ACC112 (cell line): ENCODE measurements around the gene WDR1.

ENCODE experiments used
- H2AFZ ChIP-seq: fragments of 200-600 bp; sonication (generic); one replicate; pipeline ENCODE4 v1.6.0; 2017; ENCODE audit warnings: antibody characterized with exemption, low read length; ENCODE audit not compliant: unreplicated experiment
- H3K27ac ChIP-seq: fragments of 200-600 bp; sonication (generic); 2 replicates; pipeline ENCODE4 v1.5.1; 2014; ENCODE audit warnings: low read depth, mild to moderate bottlenecking, antibody characterized with exemption, low read length, moderate library complexity
- H3K27me3 ChIP-seq: fragments of 200-600 bp; sonication (generic); 2 replicates; pipeline ENCODE4 v1.6.1; 2014; ENCODE audit warnings: mild to moderate bottlenecking, antibody characterized with exemption, low read length, moderate library complexity, mixed read lengths; ENCODE audit not compliant: insufficient read depth
- H3K36me3 ChIP-seq: fragments of 200-600 bp; sonication (generic); 2 replicates; pipeline ENCODE4 v1.6.1; 2016; ENCODE audit warnings: mild to moderate bottlenecking, antibody characterized with exemption, low read length, moderate library complexity, mixed read lengths; ENCODE audit not compliant: insufficient read depth
- H3K4me1 ChIP-seq: fragments of 200-600 bp; sonication (generic); one replicate; pipeline ENCODE4 v1.6.1; 2016; ENCODE audit warnings: low read length, mixed read lengths; ENCODE audit not compliant: insufficient read depth, unreplicated experiment, control insufficient read depth
- H3K4me3 ChIP-seq: fragments of 200-600 bp; sonication (generic); 2 replicates; pipeline ENCODE4 v1.5.1; 2014; ENCODE audit warnings: mild to moderate bottlenecking, low read depth, low read length
- H3K79me2 ChIP-seq: fragments of 200-600 bp; sonication (generic); one replicate; pipeline ENCODE4 v1.6.0; 2016; ENCODE audit warnings: low read length; ENCODE audit not compliant: control insufficient read depth, unreplicated experiment, insufficient read depth

WDR1 gene

GRCh38 chr4:10090467-10091250 is 25.9 kb downstream of the WDR1 start:
- H3K27ac ChIP-seq, result no peak overlapping the region
- peaks cover 36% of the 10 kb centered on the region for H3K4me1 ChIP-seq
- peaks cover 54% of the 10 kb centered on the region for H3K36me3 ChIP-seq
- H3K4me3 ChIP-seq, result no peak overlapping the region
- peaks cover 85% of the 10 kb centered on the region for H3K79me2 ChIP-seq
- no peak overlapping the region for H2AFZ ChIP-seq
- H3K27me3 ChIP-seq, result no peaks in the 10 kb centered on the region

DNA sequence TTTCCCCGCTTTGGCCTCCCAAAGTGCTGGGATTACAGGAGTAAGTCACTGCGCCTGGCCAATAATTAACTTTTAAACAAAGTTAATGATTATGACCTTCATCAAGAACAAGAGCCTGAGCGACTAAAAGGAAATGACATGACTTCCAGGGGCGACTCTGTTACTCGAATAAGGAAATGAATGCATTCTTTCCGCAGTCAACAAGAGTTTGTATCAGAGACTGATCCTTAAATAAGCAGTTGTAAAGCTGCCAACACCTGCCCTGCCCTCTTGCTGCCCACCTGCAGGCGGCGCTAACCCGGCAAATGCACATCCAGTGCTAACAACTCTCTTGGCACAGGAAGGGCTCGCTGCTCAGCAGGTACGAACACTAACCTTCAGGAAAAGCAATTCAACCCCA is 27.3 kb downstream of the WDR1 start:
- peaks cover 84% of the 10 kb centered on the region for H3K79me2 ChIP-seq
- peaks cover 45% of the 10 kb centered on the region for H3K36me3 ChIP-seq
- H3K4me1 ChIP-seq, result peaks cover 22% of the 10 kb centered on the region

GRCh38 chr4:10088135-10089010 is 28.2 kb downstream of the WDR1 start:
- Histone ChIP-seq H3K27me3 (no peaks in the 10 kb centered on the region), H3K27ac (no peak overlapping the region), H3K4me1 (peaks cover 13% of the 10 kb centered on the region), H3K79me2 (peaks cover 81% of the 10 kb centered on the region), H3K36me3 (peaks cover 45% of the 10 kb centered on the region), H2AFZ (no peak overlapping the region), H3K4me3 (no peak overlapping the region)

More for the DNA sequence above, 27.3 kb downstream of the WDR1 start:
- no peak overlapping the region for H3K27ac ChIP-seq
- H3K27me3 ChIP-seq, result no peaks in the 10 kb centered on the region
- no peak overlapping the region for H3K4me3 ChIP-seq
- no peak overlapping the region for H2AFZ ChIP-seq

DNA sequence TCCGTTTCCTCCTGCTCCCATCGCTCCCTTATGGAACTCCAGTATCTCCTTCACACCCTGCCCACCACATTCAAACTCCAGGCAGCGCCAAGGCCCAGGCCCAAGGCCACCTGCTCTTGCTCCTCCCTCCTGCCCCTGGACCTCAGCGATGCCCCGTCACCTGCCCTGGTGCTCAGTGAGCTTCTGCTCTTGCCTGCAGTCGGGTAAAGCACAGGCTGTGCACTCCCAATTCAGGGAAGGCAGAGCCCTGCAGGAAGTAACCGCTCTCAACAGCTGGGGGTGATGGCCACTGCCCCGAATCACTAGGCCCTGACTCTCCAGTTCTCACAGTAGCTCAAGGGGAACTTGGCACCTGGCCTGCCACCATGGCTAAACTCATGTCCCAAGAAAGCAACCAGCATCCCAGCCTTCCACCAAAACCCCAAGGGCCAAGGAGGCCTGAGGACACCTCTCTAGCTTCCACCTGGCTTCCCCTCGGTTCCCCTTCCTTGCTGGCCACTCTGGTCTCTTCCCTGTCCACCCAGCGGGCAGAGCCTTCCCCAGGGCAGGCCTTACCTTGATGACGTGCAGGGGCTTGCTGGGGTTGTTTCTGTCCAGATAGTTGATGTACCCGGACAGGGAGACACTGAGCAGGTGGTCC is 29.3 kb downstream of the WDR1 start:
- Histone ChIP-seq H3K4me1 (peaks cover 2% of the 10 kb centered on the region), H3K27me3 (no peaks in the 10 kb centered on the region), H3K79me2 (peaks cover 70% of the 10 kb centered on the region), H2AFZ (no peak overlapping the region), H3K36me3 (peaks cover 50% of the 10 kb centered on the region), H3K4me3 (no peak overlapping the region), H3K27ac (no peak overlapping the region)

GRCh38 chr4:10086506-10087120 is 30.0 kb downstream of the WDR1 start:
- no peak overlapping the region for H2AFZ ChIP-seq
- H3K4me3 ChIP-seq, result no peak overlapping the region
- peaks cover 66% of the 10 kb centered on the region for H3K79me2 ChIP-seq
- peaks cover 54% of the 10 kb centered on the region for H3K36me3 ChIP-seq
- no peak overlapping the region for H3K27ac ChIP-seq
- H3K27me3 ChIP-seq, result no peaks in the 10 kb centered on the region
- H3K4me1 ChIP-seq, result no peaks in the 10 kb centered on the region

DNA sequence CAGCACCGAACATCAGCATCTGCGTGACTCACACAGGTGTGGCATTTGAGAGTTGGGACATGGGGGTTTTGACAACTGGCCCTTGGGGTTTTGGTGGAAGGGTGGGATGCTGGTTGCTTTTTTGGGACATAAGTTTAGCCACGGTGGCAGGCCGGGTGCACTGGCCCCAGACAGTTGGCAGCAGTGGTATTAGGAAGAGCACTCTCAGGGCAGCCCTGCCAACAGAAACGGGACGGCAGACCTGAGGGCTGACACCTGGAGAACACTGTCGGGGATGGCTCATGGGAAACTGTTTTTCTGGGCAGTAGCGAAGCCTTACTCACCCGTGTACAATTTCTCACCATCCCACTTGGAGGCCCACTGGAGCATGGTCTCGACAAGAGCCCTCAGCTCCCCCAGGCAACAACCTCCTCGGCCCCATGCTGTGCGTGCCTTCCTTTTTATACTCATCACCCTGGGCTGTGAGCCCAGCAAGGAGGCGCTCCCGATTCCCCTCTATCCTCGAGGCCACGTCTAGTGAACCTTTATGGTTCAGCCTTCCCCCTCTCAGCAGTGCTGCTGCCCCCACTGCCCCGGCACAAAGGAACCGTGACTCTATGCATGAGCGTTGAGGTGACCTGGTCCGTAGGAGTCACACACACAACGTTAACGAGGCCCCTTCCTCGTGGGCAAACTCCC is 30.6 kb downstream of the WDR1 start:
- Histone ChIP-seq H3K27me3 (no peaks in the 10 kb centered on the region), H3K36me3 (peaks cover 54% of the 10 kb centered on the region), H3K4me1 (no peaks in the 10 kb centered on the region), H2AFZ (no peak overlapping the region), H3K27ac (no peak overlapping the region), H3K4me3 (no peak overlapping the region), H3K79me2 (peaks cover 60% of the 10 kb centered on the region)

DNA sequence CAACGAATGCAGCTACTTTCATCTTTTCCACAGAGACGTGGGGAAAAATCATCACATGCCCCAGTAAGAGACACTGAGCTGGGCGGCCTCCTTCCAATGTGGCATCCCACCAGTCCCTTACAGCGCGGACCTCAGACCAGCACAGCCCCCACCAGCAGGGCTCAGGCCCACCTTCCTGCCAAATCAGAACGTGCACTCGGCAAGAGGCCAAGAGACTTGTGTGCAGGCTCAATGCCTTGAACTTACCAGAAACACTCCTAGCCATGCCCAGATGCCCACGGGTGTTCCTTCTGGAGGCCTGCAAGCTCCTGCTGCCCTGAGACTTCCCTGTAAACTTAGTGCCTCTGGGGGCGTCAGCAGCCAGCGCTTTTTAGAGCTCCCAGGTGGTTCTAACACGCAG is 31.2 kb downstream of the WDR1 start:
- Histone ChIP-seq H3K27me3 (no peaks in the 10 kb centered on the region), H3K27ac (no peak overlapping the region), H3K4me3 (no peak overlapping the region), H3K36me3 (peaks cover 54% of the 10 kb centered on the region), H3K4me1 (no peaks in the 10 kb centered on the region), H3K79me2 (peaks cover 54% of the 10 kb centered on the region), H2AFZ (no peak overlapping the region)

GRCh38 chr4:10084651-10085358 is 31.8 kb downstream of the WDR1 start:
- no peak overlapping the region for H3K27ac ChIP-seq
- H3K4me3 ChIP-seq, result no peak overlapping the region
- H2AFZ ChIP-seq, result no peak overlapping the region
- peaks cover 50% of the 10 kb centered on the region for H3K79me2 ChIP-seq
- no peaks in the 10 kb centered on the region for H3K27me3 ChIP-seq
- H3K4me1 ChIP-seq, result no peaks in the 10 kb centered on the region
- peaks cover 51% of the 10 kb centered on the region; the same call in 1 of the 2 replicates for H3K36me3 ChIP-seq

DNA sequence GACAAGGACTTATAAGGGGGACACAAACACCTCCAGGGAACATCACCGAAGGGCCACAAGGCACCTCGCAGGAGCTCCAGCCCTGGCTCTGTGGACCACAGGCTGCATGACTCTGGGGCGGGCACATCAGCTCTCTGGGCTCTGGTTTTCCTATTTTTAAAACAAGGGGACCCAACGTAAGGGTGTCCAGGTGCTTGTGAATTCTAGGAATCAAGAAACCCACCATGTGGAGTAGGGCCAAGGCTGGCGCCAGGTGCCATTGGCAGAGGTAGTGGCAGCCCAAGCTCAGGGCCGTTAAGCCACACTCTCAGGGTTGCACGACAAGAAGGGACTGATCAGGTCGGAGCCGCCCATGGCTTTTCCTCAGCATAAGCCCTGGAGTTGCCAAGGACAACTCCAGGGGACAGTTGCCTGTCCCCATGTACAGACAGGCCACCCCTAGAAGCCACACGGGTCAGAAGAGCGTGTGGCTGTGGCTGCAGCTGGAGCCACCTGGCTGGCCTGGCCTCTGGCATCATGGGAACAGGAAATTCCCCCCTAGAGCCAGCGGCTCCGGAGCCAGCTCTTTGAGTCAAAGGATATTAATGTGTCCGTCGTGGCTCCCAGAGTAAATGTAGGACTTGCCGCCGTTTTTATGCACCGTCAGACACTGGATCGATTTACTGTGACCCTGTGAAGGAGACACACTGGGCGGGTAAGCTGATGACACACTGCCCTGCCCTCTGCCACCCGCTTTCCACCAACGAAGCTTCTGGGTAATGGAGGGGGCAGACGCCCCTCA is 32.5 kb downstream of the WDR1 start:
- Histone ChIP-seq H3K36me3 (peaks cover 51% of the 10 kb centered on the region; the same call in 1 of the 2 replicates), H3K27ac (no peak overlapping the region), H3K27me3 (no peaks in the 10 kb centered on the region), H2AFZ (no peak overlapping the region), H3K79me2 (peaks cover 45% of the 10 kb centered on the region), H3K4me1 (no peaks in the 10 kb centered on the region), H3K4me3 (no peak overlapping the region)
